Effector CD4-positive, alpha-beta T cell (primary cell): ENCODE measurements around the gene EFCAB12.
"Not testable (repeated sequence)": the region's sequence is repeated elsewhere in the genome, so short reads cannot be mapped to it uniquely, and the experiment has no call there.

Experiments used
- DNase-seq: peaks from one replicate; pipeline ENCODE4 v3.0.0-alpha.2; 2020

The EFCAB12 gene

DNA sequence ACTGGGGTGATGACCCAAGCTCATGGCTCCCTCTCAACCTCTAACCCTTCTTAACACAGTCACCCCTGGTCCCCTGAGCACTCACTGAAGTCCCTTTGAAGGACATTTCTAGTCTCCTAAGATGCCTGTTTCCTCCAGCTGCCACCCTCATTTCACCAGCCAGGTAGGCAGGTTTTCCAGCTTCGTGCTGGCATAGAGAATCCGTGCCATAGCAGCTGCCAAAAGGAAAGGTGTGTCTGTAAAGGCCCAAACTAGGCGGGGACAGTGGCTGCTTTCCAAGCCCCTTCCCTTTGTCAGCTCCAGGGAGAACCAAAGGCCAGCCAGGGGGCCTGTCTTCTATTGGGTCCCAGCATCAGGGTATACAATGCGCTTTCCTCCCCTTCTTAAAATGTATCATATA is 36.9 kb downstream of the EFCAB12 start:
- DNase-seq: not testable (repeated sequence)

DNA sequence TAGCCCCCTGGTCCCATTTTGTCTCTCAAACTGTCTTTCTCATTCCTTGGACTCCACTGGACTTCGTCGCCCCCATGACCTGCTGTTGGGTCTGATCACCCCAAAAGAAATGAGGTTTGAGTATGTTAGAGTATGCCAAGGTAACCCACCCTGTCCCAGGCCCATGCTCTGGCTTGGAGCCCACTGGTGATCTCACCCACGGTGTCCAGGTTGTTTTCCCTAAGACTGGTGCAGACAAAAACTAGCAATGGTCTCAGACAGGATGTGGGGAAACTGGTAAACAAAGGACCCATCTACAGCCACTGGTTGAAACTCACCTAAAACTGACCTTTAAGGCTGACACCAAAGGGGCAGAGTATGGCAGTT is 38.9 kb downstream of the EFCAB12 start:
- no peak for DNase-seq

DNA sequence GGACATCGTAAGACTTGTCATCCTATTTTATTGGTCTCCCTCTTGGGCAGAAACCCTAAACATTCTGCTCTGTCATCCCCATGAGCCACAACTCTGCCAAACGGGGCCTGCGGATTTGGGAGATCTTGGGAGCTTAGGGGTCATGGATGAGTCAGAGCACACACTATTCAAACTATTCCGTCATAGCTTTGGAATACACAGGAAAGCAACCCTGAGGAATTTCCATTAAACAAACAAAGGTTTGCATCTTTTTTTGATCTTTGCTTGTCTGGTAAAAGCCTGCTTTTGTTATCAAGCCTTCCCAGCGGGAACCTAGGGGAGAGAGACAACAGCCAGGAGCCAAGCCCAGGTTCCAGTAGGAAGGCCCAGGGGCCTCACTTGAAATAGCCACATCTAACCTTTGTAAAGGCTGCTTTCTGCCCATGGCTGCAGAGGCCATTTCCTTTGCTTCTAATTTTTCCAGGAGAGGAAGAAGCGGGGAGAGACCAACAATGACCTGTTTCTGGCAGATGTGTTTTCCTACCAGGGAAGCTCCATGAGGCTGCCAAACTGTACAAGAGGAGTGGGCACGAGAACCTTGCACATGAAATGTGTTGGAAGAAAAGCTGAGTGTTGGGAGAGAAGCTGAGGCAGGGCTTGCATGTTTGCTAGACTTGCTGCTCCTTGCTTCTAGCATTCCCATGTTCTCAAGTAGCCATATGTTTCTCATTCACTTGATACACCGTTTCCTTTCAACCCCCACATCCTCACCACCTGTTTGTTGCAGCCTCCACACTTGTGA is 39.5 kb downstream of the EFCAB12 start:
- not testable (repeated sequence) for DNase-seq

DNA sequence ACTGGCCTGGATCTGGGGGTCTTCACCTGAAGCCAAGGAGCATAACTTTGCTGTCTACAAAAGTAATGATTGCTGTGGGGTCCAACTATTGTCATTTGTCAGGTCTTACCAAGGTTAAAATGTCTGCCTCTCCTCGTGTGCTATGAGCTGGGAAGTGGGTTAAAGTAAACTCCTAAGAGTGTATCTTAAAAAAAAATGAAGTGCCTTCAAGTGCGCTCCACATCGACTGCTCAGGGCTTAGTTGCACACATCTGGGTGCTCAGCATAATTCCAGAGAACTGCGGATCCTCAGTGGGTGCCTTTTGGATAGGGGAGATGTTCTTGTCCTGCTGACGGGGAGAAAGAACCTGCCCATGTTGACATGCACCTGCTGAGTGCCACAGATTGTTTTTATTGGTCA is 40.9 kb downstream of the EFCAB12 start:
- DNase-seq: no peak

DNA sequence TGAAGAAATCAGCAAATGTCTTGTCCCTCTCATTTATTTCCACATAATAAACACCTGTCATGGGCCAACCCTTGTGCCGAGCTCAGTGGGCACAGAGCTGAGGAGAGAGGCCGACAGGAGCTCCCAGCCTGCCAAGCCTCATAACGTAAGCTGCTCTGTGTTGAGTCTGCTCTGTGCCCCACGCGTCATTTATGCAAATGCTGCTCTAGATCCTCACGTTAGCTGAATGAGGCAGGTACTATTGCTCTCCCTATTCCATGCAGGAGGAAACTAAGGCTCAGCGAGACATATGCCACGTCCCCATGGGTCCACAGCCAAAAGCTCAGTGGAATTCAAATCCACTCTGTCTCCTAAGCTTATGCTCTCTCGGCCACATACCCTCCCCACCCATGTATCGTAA is 41.5 kb downstream of the EFCAB12 start:
- no peak for DNase-seq

DNA sequence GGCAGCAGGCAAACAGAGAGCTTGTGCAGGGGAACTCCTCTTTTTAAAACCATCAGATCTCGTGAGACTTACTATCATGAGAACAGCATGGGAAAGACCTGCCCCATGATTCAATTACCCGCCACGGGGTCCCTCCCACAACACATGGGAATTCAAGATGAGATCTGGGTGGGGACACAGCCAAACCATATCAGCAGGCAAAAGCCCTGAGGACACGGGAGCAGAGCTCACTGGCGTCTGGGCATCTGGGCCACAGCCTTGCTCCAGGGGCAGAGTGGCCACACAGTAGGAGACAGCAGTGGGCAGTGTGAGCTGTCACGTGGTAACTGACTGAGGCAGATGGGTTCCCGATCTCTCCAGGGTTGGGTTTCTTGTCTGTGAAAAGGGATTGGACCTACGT is 42.9 kb downstream of the EFCAB12 start:
- not testable (repeated sequence) for DNase-seq

DNA sequence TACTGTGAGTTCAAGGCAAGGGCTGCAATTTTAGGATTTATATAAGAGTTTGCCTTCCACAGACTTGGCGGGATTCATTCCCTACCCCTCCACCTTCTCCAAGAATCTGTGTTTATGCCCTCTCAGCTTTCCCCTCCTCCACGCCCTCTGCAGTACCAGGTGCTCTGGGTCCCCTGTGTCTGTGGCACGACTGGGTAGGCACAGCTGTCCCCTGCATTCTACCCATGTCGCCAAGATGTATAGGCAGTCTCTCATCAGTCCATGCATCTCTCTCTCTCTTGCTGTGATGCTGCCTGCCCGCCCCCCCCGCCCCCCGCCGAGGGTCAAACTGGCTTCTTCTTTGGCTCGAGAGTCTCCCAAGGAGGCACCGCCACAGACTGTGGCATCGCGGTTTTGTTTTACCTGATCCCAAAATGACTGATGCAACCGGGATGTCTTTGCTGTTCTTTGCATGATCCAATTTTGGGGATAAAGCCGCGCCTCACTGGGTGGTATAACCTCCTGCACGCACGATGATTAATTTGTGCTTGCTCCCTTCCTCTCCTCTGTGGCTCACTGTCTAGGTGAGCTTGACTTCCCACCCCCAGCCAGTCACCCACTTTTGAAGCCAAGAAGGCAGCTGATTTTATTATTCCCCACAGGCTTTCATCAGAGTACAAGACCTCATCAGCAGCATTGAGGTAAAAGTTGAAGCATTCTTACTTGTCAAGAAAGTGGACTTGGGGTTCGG is 43.7 kb downstream of the EFCAB12 start:
- DNase-seq: no peak

DNA sequence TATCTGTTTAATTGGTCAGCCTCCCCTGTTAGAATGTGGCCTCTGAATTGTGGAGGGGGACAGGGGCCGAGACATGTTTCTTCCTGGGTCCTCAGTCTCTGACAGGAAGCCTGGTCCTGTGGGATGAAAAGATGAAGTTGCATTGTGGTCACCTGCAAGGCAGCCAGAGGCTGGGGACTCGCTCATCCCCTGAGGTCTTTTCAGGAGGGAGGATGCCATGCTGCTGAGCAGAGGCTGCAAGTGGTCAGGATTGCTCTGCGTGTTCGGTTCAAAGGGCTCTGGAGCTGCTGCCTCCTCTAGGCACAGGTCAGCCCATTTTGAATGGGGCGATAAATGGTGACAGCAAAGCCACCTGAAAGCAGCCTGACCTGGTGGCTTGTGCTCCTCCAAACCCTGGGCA is 44.3 kb downstream of the EFCAB12 start:
- not testable (repeated sequence) for DNase-seq

DNA sequence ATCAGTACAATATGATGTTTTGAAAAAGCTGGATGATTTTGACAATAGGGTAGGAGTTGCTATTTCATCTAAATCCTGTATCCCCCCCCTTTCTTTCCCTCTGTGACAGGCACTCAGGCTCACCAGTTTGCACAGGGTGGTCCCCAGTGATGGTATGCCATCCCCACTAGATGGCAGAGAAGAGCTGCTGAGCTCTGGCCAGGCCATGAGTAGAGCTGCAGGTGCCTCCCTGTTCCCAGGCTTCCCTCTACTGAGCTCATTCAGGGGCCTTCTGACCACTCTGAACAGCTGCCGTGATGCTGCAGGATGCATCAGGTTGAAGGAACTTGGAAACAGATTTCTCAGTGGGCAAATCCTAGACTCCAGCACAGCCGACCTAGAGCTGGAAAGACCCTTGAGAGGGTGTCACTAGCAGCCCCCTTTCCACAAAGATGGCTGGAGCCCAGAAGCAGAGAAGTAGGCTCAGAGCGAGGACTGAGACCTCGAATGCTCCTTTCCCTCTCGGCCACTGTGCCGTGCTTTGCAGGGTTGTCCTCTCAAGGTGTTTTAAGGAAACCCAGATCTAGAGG is 45.1 kb downstream of the EFCAB12 start:
- DNase-seq: peak; percentile 18

DNA sequence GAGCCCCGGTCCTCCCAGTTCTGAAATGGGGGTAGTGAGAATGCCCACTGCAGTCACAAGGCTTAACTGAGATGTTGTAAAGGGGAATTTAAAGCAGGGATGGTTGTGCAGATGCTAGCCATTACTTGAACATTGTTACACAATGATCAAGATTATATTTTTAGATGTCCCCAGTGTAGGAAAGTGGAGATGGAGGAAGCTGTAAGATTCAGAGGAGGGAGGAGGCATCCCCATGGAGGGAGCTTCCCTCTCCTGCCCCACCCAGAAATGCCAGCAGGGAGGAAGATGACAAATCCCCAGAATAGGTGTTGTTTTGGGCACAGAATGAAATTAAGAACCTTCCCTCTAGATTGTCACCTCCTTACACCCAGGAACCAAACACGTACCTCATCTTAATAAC is 46.1 kb downstream of the EFCAB12 start:
- no peak for DNase-seq

DNA sequence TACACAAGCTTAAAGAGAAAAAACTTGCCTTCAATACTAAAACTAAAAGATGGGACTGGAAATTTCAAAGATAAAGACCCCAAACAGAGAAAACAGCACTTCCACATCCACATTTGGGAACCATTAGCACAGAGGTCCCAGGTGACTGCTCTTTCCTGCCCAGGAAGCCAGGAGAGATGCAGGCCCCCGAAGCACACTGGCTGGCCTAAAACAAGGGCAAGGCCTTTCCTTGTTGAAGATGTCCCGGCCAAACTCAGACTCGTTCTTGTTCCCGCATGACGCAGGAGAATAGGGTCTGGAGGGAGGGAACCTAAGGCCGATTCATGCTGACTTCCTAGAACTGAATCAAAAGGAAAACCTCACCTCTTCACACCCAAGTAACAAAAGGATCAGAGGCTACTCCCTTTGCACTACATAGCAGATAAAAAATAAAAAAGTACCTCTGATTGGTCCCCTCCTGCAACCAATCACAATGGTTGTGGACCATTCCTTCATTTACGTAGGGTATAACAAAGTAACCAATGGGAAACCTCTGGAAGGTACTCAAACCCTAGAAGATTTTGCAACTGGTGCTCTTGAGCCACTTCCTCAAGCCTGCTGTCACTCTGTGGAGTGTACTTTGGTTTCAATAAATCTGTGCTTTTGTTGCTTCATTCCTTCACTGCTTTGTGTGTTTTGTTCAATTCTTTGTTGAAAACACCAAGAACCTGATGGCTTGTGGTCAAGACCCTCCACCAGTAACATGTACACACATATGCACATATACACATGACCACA is 48.7 kb downstream of the EFCAB12 start:
- no peak for DNase-seq

DNA sequence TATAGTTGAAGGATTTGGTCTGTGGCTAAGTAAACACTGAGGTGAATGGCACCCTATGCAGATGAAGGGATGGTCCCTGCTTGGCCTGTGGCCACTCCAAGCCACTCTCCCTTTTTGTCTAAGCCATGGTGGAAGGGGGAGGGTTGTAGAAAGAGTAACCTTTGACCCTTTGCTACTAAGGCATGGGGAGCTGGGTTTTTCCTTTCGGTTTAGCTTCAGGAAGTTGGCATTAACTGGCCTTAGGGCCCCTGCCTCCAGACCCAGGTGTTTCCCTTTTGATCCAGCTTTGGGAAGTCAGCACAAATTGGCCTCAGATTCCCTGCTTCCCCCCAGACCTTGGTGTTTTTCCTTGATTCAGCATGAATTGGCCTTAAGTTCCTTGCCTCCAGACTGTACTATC is 49.5 kb downstream of the EFCAB12 start:
- no peak for DNase-seq

DNA sequence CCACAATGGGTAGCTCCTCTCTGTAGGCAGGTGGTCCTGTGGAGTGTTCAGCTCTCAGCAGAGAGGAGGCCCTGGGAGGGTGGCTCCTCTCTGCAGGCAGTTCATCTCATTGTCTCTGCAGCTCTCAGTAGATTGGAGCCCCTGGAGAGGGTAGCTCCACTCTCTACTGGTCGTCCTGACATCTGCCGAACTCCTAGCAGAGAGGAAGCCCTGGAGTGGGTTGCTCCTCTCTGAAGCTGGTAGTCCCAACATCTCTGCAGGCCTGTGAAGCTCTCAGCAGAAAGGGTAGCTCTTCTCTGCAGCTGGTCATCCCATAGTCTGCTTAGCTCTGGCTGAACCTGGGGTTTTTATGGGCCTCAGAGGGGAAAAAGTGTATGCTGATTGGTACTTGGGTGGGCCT is 50.8 kb downstream of the EFCAB12 start:
- DNase-seq: no peak

DNA sequence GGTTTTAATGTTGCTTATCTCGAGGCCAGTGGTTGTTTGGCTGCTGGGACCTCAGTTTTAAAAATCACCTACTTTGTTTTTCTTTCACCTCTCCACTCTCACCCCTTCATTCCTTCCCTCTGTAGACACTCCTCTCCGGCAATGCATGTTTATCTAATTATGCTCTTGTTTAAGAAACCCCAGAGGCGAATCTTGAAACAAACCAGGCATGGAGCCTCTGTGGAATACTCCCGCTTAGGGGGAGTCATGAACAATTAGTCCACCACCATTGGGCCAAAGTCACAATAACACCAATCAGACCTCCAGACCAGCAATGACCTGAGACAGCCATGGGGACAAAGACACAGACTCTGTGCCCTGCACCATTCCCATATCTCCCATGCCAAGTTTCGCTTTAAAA is 53.3 kb downstream of the EFCAB12 start:
- no peak for DNase-seq

DNA sequence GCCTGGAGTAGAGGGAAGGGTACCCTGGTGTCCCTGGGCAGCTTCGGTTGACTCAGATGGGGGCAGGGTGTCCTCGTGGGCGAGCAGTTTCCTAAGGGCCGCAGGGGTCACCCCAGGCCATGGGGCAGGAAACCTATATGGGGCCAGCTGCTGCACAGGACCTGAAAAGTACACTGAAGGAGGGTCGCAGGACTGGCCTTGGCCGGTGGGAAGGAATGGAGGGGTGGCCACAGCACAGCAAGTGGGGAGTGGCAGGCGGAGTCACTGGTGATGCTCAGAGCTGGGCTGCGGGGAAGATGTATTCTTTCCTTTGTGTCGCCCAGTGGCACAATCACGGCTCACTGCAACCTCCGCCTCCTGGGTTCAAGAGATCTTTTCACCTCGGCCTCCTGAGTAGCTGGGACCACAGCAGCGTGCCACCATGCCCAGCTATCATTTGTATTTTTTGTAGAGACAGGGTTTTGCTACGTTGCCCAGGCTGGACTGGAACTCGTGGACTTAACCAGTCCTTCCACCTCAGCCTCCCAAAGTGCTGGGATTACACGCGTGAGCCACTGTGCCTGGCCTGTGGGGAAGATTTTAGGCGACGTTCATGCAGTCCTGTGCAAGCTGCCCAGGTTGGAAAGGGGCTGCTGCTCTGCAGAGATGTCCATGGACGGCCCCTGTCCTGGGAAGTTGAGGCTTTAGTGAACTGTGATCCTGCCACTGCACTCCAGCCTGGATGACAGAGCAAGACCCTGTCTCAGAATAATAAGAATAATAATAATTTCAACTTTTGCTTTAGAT is 57.2 kb downstream of the EFCAB12 start:
- no peak for DNase-seq

DNA sequence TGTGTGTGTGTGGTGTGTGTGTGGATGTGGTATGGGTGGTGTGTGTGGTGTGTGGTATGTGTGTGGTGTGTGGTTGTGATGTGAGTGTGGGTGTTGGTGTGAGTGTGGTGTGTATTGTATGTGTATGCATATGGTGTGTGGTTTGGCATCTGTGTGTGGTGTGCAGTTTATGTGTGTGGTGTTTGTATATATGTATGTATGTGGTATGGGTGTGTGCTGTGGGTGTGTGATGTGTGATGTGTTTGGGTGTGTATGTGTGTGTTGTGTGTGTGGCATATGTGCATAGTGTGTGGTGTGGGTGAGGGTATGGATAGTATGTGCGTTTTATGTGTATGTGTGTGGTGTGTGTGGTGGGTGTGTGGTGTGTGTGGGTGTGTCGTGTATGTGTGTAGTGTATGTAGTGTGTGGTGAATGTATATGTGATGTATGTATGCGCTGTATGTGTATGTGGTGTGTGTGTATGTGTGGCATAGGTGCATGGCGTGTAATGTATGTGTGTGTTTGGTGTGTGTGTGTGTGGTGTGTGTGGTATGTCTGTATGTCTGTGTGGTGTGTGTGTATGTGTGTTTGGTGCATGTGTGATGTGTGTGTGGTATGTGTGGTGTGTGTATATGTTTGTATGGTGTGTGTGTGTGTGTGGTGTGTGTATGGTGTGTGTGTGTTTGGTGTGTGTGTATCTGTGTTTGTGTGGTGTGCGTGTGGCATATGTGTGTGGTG is 58.0 kb downstream of the EFCAB12 start:
- no peak for DNase-seq

DNA sequence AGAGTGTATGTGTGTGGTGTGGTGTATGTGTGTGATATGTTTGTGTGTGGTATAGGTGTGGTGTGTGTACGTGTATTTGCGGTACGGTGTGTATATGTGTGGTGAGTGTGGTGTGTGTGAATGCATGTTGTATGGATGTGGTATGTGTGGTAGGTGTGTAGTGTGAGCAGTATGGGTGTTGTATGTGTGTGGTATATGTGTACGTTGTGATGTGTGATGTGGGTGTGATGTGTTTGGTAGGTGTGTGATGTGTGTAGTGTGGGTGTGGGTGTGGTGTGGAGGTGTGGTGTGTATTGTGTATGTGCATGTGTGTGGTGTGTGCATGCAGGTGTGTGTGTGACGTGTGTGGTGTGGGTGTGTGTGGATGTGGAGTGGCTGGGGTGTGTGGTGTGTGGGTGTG is 58.7 kb downstream of the EFCAB12 start:
- DNase-seq: no peak

DNA sequence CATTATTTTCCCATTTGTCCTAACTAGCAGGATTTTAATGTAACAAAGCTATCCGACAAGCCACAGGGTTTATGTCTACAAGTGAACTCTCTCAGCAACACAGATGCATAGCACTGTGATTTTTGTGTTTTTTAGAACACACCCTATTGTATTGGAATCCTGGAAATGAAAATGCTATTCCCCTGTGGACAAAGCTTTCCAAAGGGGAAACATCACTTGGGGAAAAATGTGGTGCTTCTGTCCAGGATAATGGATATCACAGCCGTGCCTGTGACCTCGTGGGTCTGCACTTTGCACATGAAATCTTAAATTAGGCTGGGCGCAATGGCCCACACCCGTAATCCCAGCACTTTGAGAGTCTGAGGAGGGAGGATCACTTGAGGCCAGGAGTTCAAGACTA is 60.6 kb downstream of the EFCAB12 start:
- DNase-seq: no peak

DNA sequence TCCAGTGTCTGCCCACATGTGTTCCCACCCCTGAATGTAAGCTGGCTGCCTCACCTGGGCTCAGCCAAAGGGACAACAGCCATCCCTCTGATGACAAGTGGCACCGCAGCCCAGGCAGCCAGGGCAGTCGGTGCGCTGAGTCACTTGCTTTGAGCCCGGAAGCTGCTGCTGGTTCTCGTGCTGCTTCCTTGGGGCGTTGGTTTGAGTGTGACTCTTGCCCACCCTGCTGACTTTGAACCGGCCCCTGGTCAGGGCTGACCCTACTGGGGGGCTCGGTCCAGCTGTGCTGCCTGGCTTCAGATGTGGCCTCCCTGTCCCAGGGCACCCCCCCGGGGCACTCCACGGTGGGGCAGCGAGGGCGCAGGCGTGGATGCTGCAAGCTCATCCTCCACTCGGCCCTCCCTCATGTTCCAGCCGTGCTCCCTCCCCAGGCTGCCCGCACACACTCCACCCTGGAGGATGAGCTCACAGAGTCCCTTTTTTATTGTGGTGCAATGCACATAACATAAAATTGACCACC is 62.1 kb downstream of the EFCAB12 start:
- no peak for DNase-seq

DNA sequence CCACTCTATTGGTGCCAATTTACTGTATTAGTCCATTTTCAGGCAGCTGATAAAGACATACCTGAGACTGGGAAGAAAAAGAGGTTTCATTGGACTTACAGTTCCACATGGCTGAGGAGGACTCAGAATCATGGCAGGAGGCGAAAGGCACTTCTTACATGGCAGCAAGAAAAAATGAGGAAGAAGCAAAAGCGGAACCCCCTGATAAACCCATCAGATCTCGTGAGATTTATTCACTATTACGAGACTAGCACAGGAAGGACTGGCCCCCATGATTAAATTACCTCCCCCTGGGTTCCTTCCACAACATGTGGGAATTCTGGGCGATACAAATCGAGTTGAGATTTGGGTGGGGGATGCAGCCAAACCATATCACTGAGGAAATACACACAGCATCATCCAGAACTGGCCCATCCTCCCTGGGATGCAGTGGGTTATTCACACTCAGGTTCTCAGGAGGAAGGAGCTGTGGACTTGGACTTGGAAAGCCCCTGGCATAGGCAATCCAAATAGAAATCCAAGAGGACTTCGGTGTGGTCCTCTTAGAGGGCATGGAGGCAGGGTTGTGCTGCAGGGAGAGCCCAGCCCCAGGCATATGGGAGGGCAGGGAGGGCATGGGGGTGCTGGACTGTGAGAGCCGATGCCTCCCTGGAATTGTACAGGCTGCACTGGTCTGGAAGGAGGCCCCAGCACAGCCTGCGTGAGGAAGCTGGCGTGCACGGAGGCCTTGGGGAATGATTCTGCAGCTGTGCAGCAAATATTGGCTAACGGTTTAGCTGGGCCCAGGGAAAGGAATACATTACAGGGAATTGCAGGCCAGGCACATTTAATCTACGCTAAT is 62.9 kb downstream of the EFCAB12 start:
- no peak for DNase-seq

DNA sequence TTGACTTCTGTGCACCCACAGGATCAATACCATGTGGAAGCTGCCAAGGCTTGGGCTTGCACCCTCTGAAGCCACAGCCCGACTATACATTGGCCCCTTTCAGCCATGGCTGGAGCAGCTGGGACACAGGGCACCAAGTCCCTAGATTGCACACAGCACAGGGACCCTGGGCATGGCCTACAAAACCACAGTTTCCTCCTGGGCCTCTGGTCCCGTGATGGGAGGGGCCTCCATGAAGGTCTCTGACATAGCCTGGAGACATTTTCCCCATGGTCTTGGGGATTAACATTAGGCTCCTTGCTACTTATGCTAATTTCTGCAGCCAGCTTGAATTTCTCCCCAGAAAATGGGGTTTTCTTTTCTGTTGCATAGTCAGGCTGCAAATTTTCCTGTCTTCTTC is 63.6 kb downstream of the EFCAB12 start:
- DNase-seq: not testable (repeated sequence)
